ENCODE measurements around the gene PTBP1. TPM values are rescaled to one million over a fixed set of nuclear protein-coding genes. Genes with fewer than 3 reads are reported as not detected.
A peak's percentile ranks its signal among the peaks of the same experiment; 100 is the strongest.

The PTBP1 gene
- total RNA-seq, 1 experiment from 2014 or later: 246 TPM

DNA sequence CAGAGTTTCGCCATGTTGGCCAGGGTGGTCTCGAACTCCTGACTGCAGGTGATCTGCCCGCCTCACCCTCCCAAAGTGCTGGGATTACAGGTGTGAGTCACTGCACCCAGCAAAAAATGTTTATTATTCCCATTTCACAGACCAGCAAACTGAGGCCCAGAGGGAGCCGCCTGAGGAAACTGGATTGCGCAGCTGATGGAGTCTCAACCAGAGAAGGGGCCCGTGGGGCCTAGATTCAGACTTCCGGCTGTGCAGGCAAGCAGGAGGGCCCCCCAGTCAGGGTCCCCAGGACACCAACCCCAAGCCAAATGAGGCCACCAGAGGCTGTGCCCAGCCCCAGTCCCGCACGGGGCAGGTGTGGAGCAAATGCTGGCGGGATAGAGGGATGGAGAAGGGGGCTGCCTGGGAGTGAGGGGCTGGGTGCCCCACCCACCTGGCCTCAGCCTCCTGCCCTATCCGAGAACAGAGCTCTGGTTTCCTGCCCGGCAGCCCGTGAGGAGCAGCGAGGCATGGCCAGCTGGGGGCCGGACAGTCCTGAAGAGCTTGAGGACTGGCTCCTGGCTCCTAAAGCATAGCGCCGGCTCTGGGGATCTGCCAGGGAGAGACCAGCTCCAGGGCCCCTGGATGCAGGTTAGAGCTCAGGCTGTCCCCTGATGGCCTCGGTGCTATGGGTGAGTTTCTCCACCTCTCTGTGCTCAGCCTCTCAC, 24.4 kb upstream of the PTBP1 start:
- no peak for DNase-seq (ENCODE audit: low read depth)

DNA sequence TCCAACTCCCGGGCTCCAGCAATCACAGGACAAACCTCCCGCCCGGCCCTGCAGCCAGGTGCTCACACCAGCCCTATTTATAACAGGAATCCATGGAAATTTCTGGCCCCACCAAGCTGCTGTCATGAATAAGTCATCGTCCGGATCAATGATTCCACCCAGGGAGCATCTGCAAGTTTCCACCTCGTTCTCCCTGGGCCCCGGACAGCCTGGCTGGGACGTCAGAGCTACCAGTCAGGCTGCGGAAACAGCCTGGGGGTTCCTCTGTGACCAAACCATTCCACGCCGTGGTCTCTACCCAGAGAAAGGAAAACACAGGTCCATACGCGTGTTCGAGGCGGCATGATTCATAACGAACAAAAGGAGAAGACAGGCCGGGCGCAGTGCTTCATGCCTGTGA, 20.7 kb upstream of the PTBP1 start:
- no peak for DNase-seq (ENCODE audit: low read depth)

DNA sequence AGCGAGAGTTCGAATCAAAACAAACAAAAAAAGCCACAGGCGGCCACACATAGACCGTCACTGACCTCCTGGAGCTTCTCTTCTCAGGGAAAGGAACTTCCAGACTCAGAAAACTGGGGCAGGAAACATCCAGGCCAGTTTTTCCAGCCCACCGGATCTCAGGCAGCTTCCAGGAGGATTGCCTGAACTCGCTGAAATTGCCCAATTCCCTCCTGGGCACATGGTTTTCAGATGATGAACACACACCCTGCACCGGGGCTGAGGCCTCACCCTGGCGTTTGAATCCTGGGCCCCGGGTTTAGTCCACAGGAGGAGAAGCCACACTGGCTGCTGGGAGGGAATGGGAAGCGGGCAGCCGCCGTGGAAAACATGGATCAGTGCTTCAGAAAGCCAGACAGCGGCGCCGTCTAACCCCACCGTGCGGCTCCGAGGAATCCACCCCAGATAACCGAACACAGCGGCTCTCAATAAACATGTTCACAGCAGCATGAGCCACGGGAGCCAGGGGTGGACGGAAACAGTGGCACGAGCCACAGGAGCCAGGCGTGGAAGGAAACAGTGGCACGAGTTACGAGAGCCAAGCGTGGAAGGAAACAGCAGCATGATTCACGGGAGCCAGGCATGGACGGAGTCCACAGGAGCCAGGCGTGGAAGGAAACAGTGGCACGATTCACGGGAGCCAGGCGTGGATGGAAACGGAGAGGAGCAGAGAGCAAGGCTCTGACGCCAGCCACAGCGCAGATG, 18.2 kb upstream of the PTBP1 start:
- peak; percentile 89 for DNase-seq (ENCODE audit: low read depth)

DNA sequence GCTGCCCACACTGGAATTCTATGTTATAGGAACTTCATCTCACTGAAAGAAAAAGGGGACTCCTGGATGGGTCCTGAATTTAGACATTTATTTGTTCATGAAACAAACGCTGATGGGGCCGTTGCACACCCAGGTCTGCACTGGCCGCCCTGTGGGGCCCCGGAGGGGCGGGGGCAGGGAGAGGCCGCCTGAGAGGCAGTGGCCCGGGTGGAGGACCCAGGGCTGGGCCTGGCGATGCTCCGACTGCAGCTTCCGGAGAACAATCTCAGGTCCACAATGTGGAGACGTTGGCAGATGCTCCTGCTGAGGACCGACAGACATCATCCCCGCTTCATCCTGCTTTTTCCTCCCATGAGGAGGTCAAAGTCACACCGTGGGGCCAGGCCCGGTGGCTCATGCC, 16.3 kb upstream of the PTBP1 start:
- DNase-seq (ENCODE audit: low read depth): no peak

DNA sequence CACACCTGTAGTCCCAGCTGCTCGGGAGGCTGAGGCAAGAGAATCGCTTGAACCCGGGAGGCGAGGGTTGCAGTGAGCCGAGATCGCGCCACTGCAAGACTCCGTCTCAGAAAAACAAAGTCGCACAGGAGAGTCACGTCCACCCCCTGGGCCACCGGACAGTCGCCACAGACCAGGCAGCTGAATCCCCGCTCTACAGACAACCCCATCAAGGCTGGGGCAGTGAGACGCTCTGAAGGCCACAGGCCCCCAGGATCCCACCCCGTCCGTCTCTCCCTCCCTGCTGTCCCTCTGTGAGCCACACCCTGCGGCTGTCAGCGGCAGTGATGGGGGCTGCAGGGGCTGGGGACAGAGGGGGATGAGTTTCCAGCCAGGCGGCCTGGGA, 15.5 kb upstream of the PTBP1 start:
- DNase-seq (ENCODE audit: low read depth): no peak

DNA sequence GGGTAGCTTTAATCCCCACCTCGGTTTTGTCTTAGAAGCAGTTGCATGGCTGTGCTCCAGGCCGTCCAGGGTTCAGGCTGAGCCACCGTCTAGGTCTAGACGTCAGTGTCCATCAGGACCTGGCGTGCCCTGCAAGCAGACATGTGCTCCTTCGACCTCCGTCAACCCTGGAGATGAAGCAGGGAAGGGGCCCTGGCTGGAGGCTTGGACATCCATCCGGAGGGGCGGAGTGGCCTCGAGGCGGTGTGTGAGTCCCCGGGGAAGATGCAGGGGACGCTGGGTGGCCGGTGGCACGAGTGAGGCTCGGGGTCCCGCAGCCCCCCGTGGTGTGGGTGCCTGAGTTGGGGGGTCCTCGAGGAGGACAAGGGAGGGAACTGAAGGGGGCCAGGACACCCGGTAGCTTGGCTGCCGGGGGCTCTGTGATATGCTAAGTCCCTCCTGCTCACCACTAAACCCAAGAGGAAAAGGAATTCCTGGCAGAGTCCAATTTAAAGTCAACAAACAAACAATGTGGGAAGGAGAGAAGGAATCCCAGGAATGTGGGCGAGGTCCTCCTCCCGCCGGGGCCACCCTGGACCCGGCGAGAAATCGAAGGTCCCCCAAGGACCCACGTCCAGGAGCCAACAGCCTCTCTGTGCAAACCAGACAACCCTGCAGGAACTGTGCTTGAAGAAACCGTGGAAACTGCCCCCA, 14.9 kb upstream of the PTBP1 start:
- DNase-seq (ENCODE audit: low read depth): peak; percentile 70

DNA sequence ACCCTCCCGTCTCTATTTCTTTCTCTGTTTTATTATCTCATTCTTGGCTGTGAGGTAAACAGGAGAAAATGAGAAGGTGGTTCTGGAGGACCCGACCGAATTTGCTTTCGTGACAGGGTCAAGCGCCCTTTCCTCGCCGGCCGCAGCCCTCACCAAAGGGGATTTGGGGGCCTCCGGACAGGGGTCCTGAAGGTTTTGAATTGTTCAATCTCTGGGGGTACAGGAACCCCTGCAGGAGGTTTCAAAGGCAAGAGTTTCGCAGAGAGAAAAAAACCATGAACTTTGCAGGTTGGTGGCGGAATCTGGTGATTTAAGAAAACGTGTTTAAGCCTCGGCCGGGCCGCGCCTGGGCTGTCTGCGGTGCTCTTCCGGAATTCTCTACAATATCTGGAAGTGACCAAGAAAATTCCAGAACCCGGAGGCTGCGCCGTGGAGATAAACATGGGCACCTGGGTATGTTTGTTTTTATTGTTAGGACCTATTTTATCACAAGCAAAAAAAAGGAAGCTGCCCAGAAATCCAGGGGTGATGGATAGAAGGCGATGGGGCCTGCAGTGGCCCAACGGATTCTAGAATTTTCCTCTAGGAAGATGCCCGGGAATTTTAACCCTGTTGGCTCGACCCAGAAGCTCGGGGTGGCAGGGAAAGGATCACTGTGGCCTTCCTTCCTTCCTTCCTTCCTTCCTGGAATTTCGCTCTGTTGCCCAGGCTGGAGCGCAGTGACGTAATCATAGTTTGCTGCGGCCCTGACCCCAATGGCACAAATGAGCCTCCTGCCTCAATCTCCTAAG, 14.2 kb upstream of the PTBP1 start:
- no peak for DNase-seq (ENCODE audit: low read depth)

DNA sequence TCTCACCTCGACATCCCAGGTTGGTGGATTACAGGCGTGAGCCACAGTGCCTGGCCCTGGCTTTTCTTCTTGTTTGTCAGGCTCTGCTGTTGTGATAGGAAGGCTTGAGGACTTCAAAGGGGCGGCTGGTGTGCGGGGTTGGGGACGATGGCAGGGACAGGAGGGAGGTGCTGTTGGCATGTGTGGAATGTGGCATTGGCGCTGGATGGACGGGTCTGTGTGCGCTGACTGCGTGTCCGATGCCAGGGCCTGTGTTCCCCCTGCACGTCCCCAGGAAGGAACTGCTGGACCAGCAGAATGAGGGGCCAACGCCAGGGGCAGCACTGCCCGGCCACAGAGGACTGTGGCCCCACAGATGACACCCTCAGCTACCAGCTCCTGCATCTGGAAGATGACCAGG, 12.7 kb upstream of the PTBP1 start:
- DNase-seq (ENCODE audit: low read depth): no peak

DNA sequence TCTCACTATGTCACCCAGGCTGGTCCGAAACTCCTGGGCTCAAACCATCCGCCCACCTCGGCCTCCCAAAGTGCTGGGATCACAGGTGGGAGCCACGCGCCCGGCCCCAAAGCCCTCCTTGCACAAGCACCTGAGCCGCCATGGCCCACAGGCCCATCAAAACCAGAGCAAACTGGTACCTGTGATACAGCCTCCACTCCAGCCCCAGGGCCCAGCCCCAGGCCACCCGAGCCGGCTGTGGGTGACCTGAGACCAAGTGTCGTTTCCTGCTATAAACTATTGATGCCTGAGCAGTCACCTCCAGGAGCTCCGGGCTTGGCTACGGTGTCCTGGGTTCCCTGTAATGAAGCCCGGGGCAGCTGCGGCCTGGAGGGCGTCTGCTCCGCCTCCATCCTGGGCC, 9.7 kb upstream of the PTBP1 start:
- DNase-seq (ENCODE audit: low read depth): no peak

DNA sequence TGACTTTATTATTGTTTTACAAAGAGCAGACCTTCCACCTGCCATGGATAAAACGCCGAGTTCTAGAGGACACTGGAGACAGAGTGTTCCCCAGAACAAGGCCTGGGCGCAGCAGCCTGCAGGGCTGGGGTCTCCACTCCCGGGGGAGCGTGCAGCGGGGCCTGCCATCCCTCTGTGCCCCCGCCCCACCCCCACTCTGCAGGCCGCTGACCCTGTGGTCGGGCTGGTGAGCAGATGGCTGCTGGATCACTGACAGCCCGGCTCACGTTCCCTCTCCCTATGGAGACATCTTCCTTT, 8.6 kb upstream of the PTBP1 start:
- no peak for DNase-seq (ENCODE audit: low read depth)

DNA sequence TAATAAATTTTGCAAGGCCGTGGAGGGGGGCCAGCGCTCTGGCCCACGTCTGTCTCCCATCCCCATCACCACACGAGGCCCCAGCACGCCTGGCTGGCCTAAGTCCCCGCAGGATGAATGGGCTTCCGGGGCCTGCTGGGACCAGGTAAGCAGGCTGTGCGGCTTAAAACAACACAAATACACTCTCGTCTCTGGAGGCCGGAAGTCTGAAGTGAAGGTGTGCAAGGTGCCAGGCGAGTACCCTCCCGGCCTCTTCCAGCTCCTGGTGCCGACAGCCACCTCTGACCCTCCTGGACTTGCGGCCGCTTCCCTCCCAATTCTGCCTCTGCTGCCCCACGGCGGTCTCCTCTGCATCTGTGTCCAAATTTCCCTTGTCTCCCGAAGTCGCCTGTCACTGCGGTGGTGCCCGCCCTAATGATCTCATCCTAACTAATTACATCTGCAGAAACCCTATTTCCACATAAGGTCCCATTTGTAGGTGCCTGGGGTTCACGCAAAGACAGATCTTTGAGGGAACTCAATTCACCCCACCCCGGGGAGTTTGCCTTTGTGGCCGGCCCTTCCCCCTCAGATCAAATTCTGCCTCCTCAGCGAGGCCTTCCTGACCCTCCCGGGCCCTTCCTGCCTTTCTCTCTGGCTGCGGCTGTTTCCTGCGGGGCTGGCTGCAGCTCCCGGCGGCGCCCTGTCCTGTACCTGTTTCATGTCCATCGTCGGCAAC, 8.1 kb upstream of the PTBP1 start:
- peak; percentile 29 for DNase-seq (ENCODE audit: low read depth)

DNA sequence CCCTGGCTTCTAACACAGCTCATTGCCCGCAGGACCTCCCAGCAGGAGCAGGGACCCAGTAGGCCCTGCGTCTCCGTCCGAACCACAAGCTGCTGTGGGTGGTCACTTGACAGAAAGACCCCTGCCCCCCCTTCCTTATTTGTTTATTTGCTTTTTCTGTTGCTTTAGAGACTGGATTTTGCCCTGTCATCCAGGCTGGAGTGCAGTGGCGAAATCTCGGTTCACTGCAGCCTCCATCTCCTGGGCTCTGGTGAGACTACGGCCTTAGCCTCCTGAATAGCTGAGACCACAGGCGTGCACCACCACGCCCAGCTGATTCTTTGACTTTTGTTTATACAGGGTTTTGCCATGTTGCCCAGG, 7.6 kb upstream of the PTBP1 start:
- DNase-seq (ENCODE audit: low read depth): no peak

DNA sequence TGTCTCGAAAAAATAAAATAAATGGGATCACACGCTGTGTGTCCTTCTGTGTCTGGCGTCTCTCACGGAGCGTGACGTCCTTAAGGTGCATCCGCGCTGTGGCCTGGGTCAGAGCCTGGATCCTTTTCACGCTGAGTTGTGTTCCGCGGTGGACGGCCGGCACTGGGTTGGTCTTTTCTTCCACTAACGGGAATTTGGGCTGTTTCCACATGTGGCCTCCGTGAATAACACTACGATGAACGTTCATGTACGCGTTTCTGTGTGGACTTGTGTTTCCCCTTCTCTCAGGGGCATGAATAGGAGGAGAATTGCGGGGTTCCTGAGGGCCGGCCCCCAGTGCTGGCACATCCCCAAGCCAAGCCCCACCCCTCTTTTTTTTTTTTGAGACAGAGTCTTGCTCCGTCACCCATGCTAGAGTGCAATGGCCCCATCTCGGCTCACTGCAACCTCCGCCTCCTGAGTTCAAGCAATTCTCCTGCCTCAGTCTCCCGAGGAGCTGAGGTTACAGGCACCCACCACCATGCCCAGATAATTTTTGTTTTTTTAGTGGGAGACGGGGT, 6.2 kb upstream of the PTBP1 start:
- no peak for DNase-seq (ENCODE audit: low read depth)

DNA sequence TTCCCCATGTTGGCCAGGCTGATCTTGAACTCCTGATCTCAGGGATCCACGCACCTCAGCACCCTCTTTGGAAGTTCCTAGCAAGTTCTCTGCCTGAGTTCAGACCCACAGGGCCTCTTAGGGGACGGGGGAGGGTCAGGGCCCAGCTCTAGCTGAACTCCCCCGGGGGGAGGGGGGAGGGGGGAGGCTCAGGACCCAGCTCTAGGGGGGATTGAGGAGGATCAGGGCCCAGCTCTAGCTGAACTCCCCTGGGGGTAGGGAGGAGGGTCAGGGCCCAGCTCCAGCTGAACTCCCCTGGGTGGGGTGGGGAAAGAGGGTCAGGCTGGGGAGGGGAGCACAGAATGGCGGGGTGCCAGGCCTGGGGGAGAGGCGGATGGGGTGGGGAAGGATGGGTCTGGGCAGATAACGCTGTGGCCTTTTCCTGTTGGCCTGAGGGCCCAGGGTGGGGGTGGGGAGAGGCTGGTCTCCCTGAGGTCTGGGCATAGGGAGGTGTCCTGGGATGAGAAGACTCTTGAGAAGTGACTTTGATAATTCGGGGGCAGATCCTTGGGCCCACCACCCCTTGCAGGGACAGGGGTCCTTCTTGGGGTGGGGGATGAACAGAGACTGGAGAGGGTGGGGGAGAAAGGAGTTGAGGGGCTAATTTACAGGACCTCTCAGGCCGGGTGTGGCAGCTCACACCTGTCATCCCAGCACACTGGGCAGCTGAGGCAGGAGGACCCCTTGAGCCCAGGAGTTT, 5.5 kb upstream of the PTBP1 start:
- DNase-seq (ENCODE audit: low read depth): no peak

DNA sequence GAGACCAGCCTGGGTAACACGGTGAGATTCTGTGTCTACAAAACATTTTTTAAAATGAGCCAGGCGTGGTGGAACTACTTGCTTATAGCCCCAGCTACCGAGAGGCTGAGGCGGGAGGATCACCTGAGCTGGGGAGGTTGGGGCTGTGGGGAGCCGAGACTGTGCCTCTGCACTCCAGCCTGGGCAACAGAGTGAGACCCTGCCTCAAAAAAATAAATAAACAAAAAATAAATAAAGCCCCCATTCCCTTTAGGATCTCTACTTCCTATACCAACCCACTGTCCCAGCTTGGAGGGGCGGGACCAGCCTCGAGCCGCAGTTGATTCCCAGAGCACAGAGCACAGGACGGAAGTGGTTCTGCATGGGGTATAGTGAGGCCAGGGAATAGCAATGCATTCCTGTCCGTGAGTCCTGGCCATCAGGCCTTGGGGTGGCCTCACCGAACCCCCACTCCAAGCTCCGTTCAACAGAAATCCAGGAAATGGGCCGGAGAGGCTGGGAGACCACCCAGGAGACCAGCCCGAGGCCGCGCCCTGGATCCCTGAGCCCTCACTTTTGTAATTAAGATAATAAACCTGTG, 4.9 kb upstream of the PTBP1 start:
- no peak for DNase-seq (ENCODE audit: low read depth)

DNA sequence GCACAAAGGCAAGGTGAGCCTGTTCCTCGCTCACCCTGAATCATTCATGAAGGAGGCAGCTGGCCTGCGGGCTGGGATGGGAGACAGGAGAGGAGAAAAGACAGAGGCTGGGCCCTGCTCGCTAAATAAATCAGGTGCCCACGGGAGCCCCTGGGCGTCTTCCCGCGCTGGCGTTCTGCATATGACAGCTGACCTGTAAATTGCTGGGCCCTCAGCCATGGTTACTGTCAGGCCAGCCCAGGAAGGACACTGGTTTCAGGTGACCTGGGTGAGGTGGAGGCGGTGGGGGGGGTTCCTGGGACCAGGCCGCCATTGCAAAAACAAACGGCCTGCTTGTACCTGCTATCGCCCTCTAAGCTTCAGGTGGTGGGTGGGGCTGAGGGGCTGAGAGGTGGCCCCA, 3.4 kb upstream of the PTBP1 start:
- DNase-seq (ENCODE audit: low read depth): no peak

DNA sequence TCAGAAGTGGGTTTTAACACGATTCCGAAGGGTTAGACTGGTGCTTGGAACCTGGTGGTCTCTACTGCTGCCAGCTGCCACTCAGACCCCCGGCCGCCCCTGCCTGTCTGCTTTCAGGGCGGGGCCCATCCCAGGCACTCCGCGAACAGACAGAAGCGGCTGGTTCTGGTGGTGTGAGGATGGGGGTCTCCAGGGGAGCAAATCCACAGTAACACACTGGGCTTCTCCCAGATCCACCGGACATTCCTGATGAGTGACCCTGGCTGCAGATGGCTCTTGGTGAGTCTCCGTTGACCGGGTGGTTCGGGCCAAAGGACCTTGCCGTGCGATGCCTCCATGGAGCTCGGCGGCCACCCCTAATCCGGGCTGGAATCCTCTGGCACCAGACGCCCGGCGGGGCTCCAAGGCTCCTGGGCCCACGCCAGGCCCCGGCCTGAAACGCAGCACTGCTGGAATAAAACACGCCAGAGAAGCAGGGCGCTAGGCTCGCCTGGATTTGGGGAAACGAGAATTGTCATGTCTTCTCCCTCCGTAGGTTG, 2.1 kb upstream of the PTBP1 start:
- no peak for DNase-seq (ENCODE audit: low read depth)

DNA sequence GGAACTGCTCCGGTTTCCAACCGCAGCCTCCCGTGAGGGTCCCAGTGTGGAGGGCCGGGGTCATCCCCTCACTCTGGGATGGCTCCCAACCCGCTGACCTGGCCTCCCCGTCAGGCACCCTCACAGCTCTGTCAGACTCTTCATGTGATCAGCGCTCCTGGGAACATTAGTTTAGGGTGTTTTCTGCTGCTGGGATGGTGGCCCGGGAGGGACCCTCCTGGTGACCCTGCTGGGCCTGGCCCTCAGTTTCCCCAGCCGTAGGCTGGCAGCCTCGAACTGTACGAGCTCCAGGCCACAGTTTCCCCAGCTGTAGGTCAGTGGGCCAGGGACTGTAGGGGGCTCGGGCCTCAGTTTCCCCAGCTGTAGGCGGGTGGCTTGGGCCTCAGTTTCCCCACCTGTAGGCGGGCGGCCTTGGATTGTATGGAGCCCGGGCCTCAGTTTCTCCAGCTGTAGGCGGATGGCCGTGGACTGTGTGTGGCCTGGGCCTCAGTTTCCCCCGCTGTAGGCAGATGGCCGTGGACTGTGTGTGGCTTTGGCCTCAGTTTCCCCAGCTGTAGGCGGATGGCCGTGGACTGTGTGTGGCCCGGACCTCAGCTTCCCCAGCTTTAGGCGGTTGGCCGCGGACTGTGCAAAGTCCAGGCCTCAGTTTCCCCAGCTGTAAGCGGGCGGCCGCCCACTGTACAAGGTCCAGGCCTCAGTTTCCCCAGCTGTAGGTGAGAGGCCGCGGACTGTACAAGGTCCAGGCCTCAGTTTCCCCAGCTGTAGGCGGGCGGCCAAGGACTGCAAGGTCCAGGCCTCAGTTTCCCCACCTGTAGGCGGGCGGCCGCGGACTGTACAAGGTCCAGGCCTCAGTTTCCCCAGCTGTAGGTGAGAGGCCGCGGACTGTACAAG, 1.3 kb upstream of the PTBP1 start:
- DNase-seq (ENCODE audit: low read depth): no peak
